DND-41 (cell line): ENCODE measurements around the gene LY86.

Source experiments
- ATAC-seq: fragments of 200-7000 bp; cut with Tn5 transposase; 3 replicates; pipeline ENCODE4 v1.9.1; 2021; ENCODE audit warnings: low read depth; ENCODE audit not compliant: insufficient read depth
- DNase-seq: peaks from one replicate; pipeline ENCODE4 v3.0.0-alpha.2; 2020
- H2AFZ ChIP-seq: 2 replicates; pipeline ENCODE4 v1.6.0; 2012; ENCODE audit warnings: low read depth, low read length
- H3K27ac ChIP-seq: 2 replicates; pipeline ENCODE4 v1.5.1; 2012; ENCODE audit warnings: low read length, inconsistent platforms
- H3K27me3 ChIP-seq: fragments of 200-600 bp; sonication (generic); 2 replicates; pipeline ENCODE4 v1.6.0; 2012; ENCODE audit warnings: low read length, mild to moderate bottlenecking, inconsistent platforms; ENCODE audit not compliant: insufficient read depth, poor library complexity
- H3K36me3 ChIP-seq: 2 replicates; pipeline ENCODE4 v1.5.1; 2012; ENCODE audit warnings: low read length, inconsistent platforms; ENCODE audit not compliant: insufficient read depth
- H3K4me1 ChIP-seq: 2 replicates; pipeline ENCODE4 v1.5.1; 2012; ENCODE audit warnings: mild to moderate bottlenecking, low read length; ENCODE audit not compliant: insufficient read depth
- H3K4me2 ChIP-seq: 2 replicates; pipeline ENCODE4 v1.6.0; 2012; ENCODE audit warnings: mild to moderate bottlenecking, moderate library complexity, low read length, inconsistent platforms; ENCODE audit not compliant: insufficient read depth
- H3K4me3 ChIP-seq, 2 experiments: fragments of 200-600 bp in 1 of 2; shearing (Covaris generic) in 1 of 2; 2 replicates each; pipeline ENCODE4 v1.5.1; 2012 to 2016; ENCODE audit warnings: inconsistent platforms in 2 of 2, low read length in 2 of 2, mild to moderate bottlenecking in 2 of 2, low read depth in 1 of 2, moderate library complexity in 1 of 2
- H3K79me2 ChIP-seq: 2 replicates; pipeline ENCODE4 v1.6.0; 2012; ENCODE audit warnings: low read length, inconsistent platforms; ENCODE audit not compliant: insufficient read depth
- H3K9ac ChIP-seq: 2 replicates; pipeline ENCODE4 v1.6.0; 2012; ENCODE audit warnings: low read depth, mild to moderate bottlenecking, inconsistent platforms, low read length, moderate library complexity
- H3K9me3 ChIP-seq: 2 replicates; pipeline ENCODE4 v1.5.1; 2012; ENCODE audit warnings: low read length, moderate library complexity, mild to moderate bottlenecking, inconsistent platforms; ENCODE audit not compliant: insufficient read depth, severe bottlenecking
- H4K20me1 ChIP-seq: 2 replicates; pipeline ENCODE4 v1.6.0; 2012; ENCODE audit warnings: low read length; ENCODE audit not compliant: insufficient read depth
- EZH2 ChIP-seq: IDR thresholded peaks from 3 replicates; pipeline ENCODE4 v1.6.1; 2012; ENCODE audit warnings: borderline replicate concordance, low read depth, mild to moderate bottlenecking, moderate library complexity, low read length, inconsistent platforms; ENCODE audit not compliant: severe bottlenecking
- TF ChIP-seq, protein P1 (sequence below): IDR thresholded peaks from 2 replicates; pipeline ENCODE4 v1.5.1; 2012; ENCODE audit warnings: borderline replicate concordance, low read length, moderate library complexity, mild to moderate bottlenecking; ENCODE audit not compliant: poor library complexity, severe bottlenecking; ENCODE audit errors: extremely low read depth

LY86 gene

GRCh38 chr6:6564154-6564553, 24.4 kb upstream of the LY86 start:
- Histone ChIP-seq H3K27me3 (peaks cover 4% of the 10 kb centered on the region), H3K36me3 (no peaks in the 10 kb centered on the region), H3K9me3 (no peaks in the 10 kb centered on the region), H3K4me3 (no peak overlapping the region), H3K9ac (no peak overlapping the region), H2AFZ (no peak overlapping the region), H3K79me2 (no peaks in the 10 kb centered on the region), H3K27ac (no peak overlapping the region), H4K20me1 (no peaks in the 10 kb centered on the region), H3K4me1 (no peaks in the 10 kb centered on the region), H3K4me2 (no peak overlapping the region)
- no peak for ATAC-seq
- TF ChIP-seq EZH2 = no peak
- TF ChIP-seq, protein P1, sequence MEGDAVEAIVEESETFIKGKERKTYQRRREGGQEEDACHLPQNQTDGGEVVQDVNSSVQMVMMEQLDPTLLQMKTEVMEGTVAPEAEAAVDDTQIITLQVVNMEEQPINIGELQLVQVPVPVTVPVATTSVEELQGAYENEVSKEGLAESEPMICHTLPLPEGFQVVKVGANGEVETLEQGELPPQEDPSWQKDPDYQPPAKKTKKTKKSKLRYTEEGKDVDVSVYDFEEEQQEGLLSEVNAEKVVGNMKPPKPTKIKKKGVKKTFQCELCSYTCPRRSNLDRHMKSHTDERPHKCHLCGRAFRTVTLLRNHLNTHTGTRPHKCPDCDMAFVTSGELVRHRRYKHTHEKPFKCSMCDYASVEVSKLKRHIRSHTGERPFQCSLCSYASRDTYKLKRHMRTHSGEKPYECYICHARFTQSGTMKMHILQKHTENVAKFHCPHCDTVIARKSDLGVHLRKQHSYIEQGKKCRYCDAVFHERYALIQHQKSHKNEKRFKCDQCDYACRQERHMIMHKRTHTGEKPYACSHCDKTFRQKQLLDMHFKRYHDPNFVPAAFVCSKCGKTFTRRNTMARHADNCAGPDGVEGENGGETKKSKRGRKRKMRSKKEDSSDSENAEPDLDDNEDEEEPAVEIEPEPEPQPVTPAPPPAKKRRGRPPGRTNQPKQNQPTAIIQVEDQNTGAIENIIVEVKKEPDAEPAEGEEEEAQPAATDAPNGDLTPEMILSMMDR = no peak
- DNase-seq = no peak

DNA sequence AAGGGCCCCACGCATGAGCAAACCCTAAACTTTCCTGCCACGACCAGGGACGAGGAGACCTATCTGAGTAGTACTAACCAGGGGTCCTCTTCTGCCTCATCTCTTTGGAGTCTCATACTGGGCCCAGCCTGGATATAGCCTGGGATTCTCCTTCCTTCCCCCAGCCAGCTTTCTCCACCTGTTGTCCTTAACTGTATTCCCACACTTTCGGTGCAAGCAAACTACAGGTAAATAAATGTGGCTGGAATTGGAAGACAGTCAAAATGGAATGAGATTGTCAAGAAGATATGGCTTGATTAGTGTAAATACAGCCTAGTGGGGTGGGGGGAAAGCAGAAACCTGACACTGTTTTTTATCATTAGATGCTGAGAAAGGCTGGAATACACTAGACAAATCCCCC, 23.5 kb upstream of the LY86 start:
- Histone ChIP-seq H2AFZ (no peak overlapping the region), H3K9ac (no peak overlapping the region), H3K27ac (no peak overlapping the region), H3K79me2 (no peaks in the 10 kb centered on the region), H4K20me1 (no peaks in the 10 kb centered on the region), H3K9me3 (no peaks in the 10 kb centered on the region), H3K36me3 (no peaks in the 10 kb centered on the region), H3K4me2 (no peak overlapping the region), H3K4me3 (no peak overlapping the region), H3K27me3 (peaks cover 8% of the 10 kb centered on the region), H3K4me1 (no peaks in the 10 kb centered on the region)
- no peak for TF ChIP-seq EZH2
- TF ChIP-seq, protein P1 = no peak
- no peak for DNase-seq
- ATAC-seq = no peak

DNA sequence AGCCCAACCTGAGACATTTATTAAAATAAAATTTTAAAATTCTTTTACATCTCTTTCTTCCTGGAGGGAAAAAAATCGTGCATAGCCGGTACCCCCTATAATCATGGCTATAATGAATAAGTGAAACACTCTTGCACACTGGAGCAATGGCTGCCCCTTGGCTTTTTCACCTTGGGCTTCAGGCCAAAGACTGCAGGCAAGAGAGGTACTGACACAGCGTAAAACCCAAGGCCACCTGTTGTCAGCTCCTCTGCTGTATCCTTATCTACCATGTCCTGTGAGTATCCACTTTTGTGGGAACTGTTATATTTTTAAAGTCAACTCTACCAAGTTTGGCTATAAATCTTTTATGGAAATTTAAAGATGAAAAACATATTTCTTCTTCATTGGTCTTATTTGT, 23.0 kb upstream of the LY86 start:
- Histone ChIP-seq H3K9me3 (no peaks in the 10 kb centered on the region), H2AFZ (no peak overlapping the region), H3K79me2 (no peaks in the 10 kb centered on the region), H4K20me1 (no peaks in the 10 kb centered on the region), H3K27ac (no peak overlapping the region), H3K36me3 (no peaks in the 10 kb centered on the region), H3K4me3 (no peak overlapping the region), H3K4me2 (no peak overlapping the region), H3K27me3 (peaks cover 8% of the 10 kb centered on the region), H3K4me1 (no peaks in the 10 kb centered on the region), H3K9ac (no peak overlapping the region)
- no peak for TF ChIP-seq EZH2
- TF ChIP-seq, protein P1 = no peak
- no peak for DNase-seq
- ATAC-seq = no peak

DNA sequence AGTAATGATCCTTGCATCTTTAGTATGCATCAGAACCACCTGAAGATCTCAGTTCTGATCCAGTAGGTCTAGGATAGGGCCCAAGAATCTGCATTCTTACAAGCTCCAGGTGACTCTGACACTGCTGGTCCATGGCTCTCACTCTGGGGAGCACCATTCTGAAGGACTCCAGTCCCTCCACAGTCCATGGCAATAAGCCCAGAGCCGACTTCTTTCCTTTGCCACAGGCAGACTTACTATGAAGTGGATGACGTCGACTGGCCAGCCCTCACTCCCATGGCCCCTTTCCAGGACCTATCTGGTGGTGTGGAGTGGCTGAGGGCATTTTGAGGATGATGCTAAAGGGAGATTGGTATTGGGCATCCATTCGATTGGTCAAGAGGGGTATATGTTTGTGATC, 21.8 kb upstream of the LY86 start:
- ATAC-seq (no peak), DNase-seq (no peak)
- H4K20me1 ChIP-seq = no peaks in the 10 kb centered on the region
- H3K9ac ChIP-seq = no peak overlapping the region
- H3K36me3 ChIP-seq = no peaks in the 10 kb centered on the region
- no peaks in the 10 kb centered on the region for H3K79me2 ChIP-seq
- H3K27me3 ChIP-seq = peaks cover 8% of the 10 kb centered on the region
- H3K4me3 ChIP-seq = no peak overlapping the region
- no peaks in the 10 kb centered on the region for H3K9me3 ChIP-seq
- no peak overlapping the region for H3K27ac ChIP-seq
- TF ChIP-seq, protein P1 = no peak
- H3K4me1 ChIP-seq = no peaks in the 10 kb centered on the region
- no peak overlapping the region for H2AFZ ChIP-seq
- no peak overlapping the region for H3K4me2 ChIP-seq
